ENCODE data around the gene USP17L18. TPM values are rescaled to one million over a fixed set of nuclear protein-coding genes. Genes with fewer than 3 reads are reported as not detected.
"Not testable (repeated sequence)": the region's sequence is repeated elsewhere in the genome, so short reads cannot be mapped to it uniquely, and the experiment has no call there.

USP17L18 gene, protein sequence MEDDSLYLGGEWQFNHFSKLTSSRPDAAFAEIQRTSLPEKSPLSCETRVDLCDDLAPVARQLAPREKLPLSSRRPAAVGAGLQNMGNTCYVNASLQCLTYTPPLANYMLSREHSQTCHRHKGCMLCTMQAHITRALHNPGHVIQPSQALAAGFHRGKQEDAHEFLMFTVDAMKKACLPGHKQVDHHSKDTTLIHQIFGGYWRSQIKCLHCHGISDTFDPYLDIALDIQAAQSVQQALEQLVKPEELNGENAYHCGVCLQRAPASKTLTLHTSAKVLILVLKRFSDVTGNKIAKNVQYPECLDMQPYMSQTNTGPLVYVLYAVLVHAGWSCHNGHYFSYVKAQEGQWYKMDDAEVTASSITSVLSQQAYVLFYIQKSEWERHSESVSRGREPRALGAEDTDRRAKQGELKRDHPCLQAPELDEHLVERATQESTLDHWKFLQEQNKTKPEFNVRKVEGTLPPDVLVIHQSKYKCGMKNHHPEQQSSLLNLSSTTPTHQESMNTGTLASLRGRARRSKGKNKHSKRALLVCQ
- not detected for polyA plus RNA-seq (ENCODE audit: insufficient read length in 3 of 3)

DNA sequence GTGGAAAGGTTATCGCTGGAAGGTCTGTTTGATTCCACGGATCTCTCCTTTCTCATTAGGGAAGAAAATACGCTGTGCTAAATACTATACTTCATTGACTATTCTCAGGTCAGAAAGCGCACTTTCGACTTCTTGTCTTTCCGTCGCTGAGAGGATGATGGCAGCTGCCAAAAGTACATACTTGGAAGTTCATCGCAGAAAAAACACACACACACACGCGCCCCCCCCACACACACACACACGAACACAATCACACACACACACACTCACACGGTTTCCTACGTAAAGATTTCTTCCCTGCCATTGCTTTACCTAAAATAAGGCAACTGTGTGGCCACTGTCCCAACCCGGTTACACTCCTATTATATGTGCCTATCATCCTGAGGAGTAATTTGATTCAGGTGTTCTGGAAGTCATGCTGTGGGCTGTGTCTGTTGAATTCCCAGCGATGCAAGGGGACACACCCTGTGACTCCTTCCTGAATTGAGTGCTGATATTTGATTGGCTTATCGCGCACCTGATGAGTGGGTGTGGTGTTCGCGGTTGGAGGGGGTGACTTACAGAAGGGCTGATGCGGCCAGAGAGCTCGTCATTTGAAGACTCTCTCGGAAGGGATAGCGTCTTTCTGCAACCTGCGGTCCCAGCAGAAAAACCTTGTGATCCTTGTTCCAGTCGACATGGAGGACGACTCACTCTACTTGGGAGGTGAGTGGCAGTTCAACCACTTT is at the start of gene USP17L18:
TSS of gene USP17L18 (plus strand) at position 678 of the 728 bp plus-strand sequence. CDS start at position 678, 0 bp downstream.
- DNase-seq (ENCODE audit: low read depth in 3 of 3, low spot score in 2 of 3): not testable (repeated sequence)

DNA sequence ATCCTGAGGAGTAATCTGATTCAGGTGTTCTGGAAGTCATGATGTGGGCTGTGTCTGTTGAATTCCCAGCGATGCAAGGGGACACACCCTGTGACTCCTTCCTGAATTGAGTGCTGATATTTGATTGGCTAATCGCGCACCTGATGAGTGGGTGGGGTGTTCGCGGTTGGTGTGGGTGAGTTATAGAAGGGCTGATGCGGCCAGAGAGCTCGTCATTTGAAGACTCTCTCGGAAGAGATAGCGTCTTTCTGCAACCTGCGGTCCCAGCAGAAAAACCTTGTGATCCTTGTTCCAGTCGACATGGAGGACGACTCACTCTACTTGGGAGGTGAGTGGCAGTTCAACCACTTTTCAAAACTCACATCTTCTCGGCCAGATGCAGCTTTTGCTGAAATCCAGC is 38.1 kb upstream of the USP17L18 start, which contains the start of gene USP17L10:
TSS of gene USP17L10 (plus strand) at position 301 of the 400 bp plus-strand sequence. CDS start at position 301, 0 bp downstream.
- DNase-seq (ENCODE audit: low read depth in 3 of 3, low spot score in 2 of 3): not testable (repeated sequence)

DNA sequence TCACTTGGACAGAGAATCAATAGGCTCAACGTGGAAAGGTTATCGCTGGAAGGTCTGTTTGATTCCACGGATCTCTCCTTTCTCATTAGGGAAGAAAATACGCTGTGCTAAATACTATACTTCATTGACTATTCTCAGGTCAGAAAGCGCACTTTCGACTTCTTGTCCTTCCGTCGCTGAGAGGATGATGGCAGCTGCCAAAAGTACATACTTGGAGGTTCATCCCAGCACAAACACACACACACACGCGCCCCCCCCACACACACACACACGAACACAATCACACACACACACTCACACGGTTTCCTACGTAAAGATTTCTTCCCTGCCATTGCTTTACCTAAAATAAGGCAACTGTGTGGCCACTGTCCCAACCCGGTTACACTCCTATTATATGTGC is 33.7 kb upstream of the USP17L18 start:
- DNase-seq (ENCODE audit: low read depth in 3 of 3, low spot score in 2 of 3): not testable (repeated sequence)

DNA sequence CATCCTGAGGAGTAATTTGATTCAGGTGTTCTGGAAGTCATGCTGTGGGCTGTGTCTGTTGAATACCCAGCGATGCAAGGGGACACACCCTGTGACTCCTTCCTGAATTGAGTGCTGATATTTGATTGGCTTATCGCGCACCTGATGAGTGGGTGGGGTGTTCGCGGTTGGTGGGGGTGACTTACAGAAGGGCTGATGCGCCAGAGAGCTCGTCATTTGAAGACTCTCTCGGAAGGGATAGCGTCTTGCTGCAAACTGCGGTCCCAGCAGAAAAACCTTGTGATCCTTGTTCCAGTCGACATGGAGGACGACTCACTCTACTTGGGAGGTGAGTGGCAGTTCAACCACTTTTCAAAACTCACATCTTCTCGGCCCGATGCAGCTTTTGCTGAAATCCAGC is 33.3 kb upstream of the USP17L18 start, which contains the start of gene USP17L11:
TSS of gene USP17L11 (plus strand) at position 301 of the 400 bp plus-strand sequence. CDS start at position 301, 0 bp downstream.
- DNase-seq (ENCODE audit: low read depth in 3 of 3, low spot score in 2 of 3): not testable (repeated sequence)

DNA sequence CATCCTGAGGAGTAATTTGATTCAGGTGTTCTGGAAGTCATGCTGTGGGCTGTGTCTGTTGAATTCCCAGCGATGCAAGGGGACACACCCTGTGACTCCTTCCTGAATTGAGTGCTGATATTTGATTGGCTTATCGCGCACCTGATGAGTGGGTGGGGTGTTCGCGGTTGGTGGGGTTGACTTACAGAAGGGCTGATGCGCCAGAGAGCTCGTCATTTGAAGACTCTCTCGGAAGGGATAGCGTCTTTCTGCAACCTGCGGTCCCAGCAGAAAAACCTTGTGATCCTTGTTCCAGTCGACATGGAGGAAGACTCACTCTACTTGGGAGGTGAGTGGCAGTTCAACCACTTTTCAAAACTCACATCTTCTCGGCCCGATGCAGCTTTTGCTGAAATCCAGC is 28.6 kb upstream of the USP17L18 start, which contains the start of gene USP17L12:
TSS of gene USP17L12 (plus strand) at position 301 of the 400 bp plus-strand sequence. CDS start at position 301, 0 bp downstream.
- not testable (repeated sequence) for DNase-seq (ENCODE audit: low read depth in 3 of 3, low spot score in 2 of 3)

DNA sequence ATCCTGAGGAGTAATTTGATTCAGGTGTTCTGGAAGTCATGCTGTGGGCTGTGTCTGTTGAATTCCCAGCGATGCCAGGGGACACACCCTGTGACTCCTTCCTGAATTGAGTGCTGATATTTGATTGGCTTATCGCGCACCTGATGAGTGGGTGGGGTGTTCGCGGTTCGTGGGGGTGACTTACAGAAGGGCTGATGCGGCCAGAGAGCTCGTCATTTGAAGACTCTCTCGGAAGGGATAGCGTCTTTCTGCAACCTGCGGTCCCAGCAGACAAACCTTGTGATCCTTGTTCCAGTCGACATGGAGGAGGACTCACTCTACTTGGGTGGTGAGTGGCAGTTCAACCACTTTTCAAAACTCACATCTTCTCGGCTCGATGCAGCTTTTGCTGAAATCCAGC is 23.8 kb upstream of the USP17L18 start, which contains the start of gene USP17L13:
TSS of gene USP17L13 (plus strand) at position 301 of the 400 bp plus-strand sequence. CDS start at position 301, 0 bp downstream.
- not testable (repeated sequence) for DNase-seq (ENCODE audit: low read depth in 3 of 3, low spot score in 2 of 3)

DNA sequence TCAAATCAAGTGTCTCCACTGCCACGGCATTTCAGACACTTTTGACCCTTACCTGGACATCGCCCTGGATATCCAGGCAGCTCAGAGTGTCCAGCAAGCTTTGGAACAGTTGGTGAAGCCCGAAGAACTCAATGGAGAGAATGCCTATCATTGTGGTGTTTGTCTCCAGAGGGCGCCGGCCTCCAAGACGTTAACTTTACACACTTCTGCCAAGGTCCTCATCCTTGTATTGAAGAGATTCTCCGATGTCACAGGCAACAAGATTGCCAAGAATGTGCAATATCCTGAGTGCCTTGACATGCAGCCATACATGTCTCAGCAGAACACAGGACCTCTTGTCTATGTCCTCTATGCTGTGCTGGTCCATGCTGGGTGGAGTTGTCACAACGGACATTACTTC is 18.2 kb upstream of the USP17L18 start:
- not testable (repeated sequence) for DNase-seq (ENCODE audit: low read depth in 3 of 3, low spot score in 2 of 3)

DNA sequence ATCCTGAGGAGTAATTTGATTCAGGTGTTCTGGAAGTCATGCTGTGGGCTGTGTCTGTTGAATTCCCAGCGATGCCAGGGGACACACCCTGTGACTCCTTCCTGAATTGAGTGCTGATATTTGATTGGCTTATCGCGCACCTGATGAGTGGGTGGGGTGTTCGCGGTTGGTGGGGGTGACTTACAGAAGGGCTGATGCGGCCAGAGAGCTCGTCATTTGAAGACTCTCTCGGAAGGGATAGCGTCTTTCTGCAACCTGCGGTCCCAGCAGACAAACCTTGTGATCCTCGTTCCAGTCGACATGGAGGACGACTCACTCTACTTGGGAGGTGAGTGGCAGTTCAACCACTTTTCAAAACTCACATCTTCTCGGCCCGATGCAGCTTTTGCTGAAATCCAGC is 14.3 kb upstream of the USP17L18 start, which contains the start of gene USP17L15:
TSS of gene USP17L15 (plus strand) at position 301 of the 400 bp plus-strand sequence. CDS start at position 301, 0 bp downstream.
- not testable (repeated sequence) for DNase-seq (ENCODE audit: low read depth in 3 of 3, low spot score in 2 of 3)

DNA sequence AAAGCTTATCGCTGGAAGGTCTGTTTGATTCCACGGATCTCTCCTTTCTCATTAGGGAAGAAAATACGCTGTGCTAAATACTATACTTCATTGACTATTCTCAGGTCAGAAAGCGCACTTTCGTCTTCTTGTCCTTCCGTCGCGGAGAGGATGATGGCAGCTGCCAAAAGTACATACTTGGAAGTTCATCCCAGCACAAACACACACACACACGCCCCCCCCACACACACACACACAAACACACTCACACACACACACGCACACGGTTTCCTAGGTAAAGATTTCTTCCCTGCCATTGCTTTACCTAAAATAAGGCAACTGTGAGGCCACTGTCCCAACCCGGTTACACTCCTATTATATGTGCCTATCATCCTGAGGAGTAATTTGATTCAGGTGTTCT is 10.0 kb upstream of the USP17L18 start:
- DNase-seq (ENCODE audit: low read depth in 3 of 3, low spot score in 2 of 3): not testable (repeated sequence)

DNA sequence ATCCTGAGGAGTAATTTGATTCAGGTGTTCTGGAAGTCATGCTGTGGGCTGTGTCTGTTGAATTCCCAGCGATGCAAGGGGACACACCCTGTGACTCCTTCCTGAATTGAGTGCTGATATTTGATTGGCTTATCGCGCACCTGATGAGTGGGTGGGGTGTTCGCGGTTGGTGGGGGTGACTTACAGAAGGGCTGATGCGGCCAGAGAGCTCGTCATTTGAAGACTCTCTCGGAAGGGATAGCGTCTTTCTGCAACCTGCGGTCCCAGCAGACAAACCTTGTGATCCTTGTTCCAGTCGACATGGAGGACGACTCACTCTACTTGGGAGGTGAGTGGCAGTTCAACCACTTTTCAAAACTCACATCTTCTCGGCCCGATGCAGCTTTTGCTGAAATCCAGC is 4.9 kb upstream of the USP17L18 start, which contains the start of gene USP17L17:
TSS of gene USP17L17 (plus strand) at position 301 of the 400 bp plus-strand sequence. CDS start at position 301, 0 bp downstream.
- DNase-seq (ENCODE audit: low read depth in 3 of 3, low spot score in 2 of 3): not testable (repeated sequence)

DNA sequence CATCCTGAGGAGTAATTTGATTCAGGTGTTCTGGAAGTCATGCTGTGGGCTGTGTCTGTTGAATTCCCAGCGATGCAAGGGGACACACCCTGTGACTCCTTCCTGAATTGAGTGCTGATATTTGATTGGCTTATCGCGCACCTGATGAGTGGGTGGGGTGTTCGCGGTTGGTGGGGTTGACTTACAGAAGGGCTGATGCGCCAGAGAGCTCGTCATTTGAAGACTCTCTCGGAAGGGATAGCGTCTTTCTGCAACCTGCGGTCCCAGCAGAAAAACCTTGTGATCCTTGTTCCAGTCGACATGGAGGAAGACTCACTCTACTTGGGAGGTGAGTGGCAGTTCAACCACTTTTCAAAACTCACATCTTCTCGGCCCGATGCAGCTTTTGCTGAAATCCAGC is 4.6 kb downstream of the USP17L18 start, which contains the start of gene USP17L19:
TSS of gene USP17L19 (plus strand) at position 301 of the 400 bp plus-strand sequence. CDS start at position 301, 0 bp downstream.
- not testable (repeated sequence) for DNase-seq (ENCODE audit: low read depth in 3 of 3, low spot score in 2 of 3)

DNA sequence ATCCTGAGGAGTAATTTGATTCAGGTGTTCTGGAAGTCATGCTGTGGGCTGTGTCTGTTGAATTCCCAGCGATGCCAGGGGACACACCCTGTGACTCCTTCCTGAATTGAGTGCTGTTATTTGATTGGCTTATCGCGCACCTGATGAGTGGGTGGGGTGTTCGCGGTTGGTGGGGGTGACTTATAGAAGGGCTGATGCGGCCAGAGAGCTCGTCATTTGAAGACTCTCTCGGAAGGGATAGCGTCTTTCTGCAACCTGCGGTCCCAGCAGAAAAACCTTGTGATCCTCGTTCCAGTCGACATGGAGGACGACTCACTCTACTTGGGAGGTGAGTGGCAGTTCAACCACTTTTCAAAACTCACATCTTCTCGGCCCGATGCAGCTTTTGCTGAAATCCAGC is 9.4 kb downstream of the USP17L18 start, which contains the start of gene USP17L20:
TSS of gene USP17L20 (plus strand) at position 301 of the 400 bp plus-strand sequence. CDS start at position 301, 0 bp downstream.
- DNase-seq (ENCODE audit: low read depth in 3 of 3, low spot score in 2 of 3): not testable (repeated sequence)

DNA sequence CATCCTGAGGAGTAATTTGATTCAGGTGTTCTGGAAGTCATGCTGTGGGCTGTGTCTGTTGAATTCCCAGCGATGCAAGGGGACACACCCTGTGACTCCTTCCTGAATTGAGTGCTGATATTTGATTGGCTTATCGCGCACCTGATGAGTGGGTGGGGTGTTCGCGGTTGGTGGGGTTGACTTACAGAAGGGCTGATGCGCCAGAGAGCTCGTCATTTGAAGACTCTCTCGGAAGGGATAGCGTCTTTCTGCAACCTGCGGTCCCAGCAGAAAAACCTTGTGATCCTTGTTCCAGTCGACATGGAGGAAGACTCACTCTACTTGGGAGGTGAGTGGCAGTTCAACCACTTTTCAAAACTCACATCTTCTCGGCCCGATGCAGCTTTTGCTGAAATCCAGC is 14.1 kb downstream of the USP17L18 start, which contains the start of gene USP17L21:
TSS of gene USP17L21 (plus strand) at position 301 of the 400 bp plus-strand sequence. CDS start at position 301, 0 bp downstream.
- not testable (repeated sequence) for DNase-seq (ENCODE audit: low read depth in 3 of 3, low spot score in 2 of 3)

DNA sequence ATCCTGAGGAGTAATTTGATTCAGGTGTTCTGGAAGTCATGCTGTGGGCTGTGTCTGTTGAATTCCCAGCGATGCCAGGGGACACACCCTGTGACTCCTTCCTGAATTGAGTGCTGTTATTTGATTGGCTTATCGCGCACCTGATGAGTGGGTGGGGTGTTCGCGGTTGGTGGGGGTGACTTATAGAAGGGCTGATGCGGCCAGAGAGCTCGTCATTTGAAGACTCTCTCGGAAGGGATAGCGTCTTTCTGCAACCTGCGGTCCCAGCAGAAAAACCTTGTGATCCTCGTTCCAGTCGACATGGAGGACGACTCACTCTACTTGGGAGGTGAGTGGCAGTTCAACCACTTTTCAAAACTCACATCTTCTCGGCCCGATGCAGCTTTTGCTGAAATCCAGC is 18.9 kb downstream of the USP17L18 start, which contains the start of gene USP17L22:
TSS of gene USP17L22 (plus strand) at position 301 of the 400 bp plus-strand sequence. CDS start at position 301, 0 bp downstream.
- DNase-seq (ENCODE audit: low read depth in 3 of 3, low spot score in 2 of 3): not testable (repeated sequence)

DNA sequence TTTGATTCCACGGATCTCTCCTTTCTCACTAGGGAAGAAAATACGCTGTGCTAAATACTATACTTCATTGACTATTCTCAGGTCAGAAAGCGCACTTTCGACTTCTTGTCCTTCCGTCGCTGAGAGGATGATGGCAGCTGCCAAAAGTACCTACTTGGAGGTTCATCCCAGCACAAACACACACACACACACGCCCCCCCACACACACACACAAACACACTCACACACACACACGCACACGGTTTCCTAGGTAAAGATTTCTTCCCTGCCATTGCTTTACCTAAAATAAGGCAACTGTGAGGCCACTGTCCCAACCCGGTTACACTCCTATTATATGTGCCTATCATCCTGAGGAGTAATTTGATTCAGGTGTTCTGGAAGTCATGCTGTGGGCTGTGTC is 23.3 kb downstream of the USP17L18 start:
- DNase-seq (ENCODE audit: low read depth in 3 of 3, low spot score in 2 of 3): not testable (repeated sequence)

Other genes starting within 250 kb of the USP17L18 start
- not detected for gene FAM90A26, start 78.2 kb upstream of the USP17L18 start, polyA plus RNA-seq (ENCODE audit: insufficient read length in 3 of 3)
- gene USP17L10, start 38.0 kb upstream of the USP17L18 start, polyA plus RNA-seq (ENCODE audit: insufficient read length in 3 of 3): not detected
- not detected for gene USP17L11, start 33.2 kb upstream of the USP17L18 start, polyA plus RNA-seq (ENCODE audit: insufficient read length in 3 of 3)
- gene USP17L12, start 28.5 kb upstream of the USP17L18 start, polyA plus RNA-seq (ENCODE audit: insufficient read length in 3 of 3): not detected
- not detected for gene USP17L13, start 23.7 kb upstream of the USP17L18 start, polyA plus RNA-seq (ENCODE audit: insufficient read length in 3 of 3)
- not detected for gene USP17L15, start 14.2 kb upstream of the USP17L18 start, polyA plus RNA-seq (ENCODE audit: insufficient read length in 3 of 3)
- gene USP17L17, start 4.8 kb upstream of the USP17L18 start, polyA plus RNA-seq (ENCODE audit: insufficient read length in 3 of 3): not detected
- gene USP17L19, start 4.7 kb downstream of the USP17L18 start, polyA plus RNA-seq (ENCODE audit: insufficient read length in 3 of 3): not detected
- not detected for gene USP17L20, start 9.5 kb downstream of the USP17L18 start, polyA plus RNA-seq (ENCODE audit: insufficient read length in 3 of 3)
- gene USP17L21, start 14.2 kb downstream of the USP17L18 start, polyA plus RNA-seq (ENCODE audit: insufficient read length in 3 of 3): not detected
- not detected for gene USP17L22, start 19.0 kb downstream of the USP17L18 start, polyA plus RNA-seq (ENCODE audit: insufficient read length in 3 of 3)
- not detected for gene USP17L24, start 76.5 kb downstream of the USP17L18 start, polyA plus RNA-seq (ENCODE audit: insufficient read length in 3 of 3)
- not detected for gene USP17L25, start 81.3 kb downstream of the USP17L18 start, polyA plus RNA-seq (ENCODE audit: insufficient read length in 3 of 3)
- gene USP17L26, start 86.0 kb downstream of the USP17L18 start, polyA plus RNA-seq (ENCODE audit: insufficient read length in 3 of 3): not detected
- not detected for gene USP17L5, start 90.8 kb downstream of the USP17L18 start, polyA plus RNA-seq (ENCODE audit: insufficient read length in 3 of 3)
- gene USP17L27, start 95.5 kb downstream of the USP17L18 start, polyA plus RNA-seq (ENCODE audit: insufficient read length in 3 of 3): not detected
- gene USP17L28, start 100.3 kb downstream of the USP17L18 start, polyA plus RNA-seq (ENCODE audit: insufficient read length in 3 of 3): not detected
- gene USP17L29, start 105.0 kb downstream of the USP17L18 start, polyA plus RNA-seq (ENCODE audit: insufficient read length in 3 of 3): not detected
- gene USP17L30, start 114.5 kb downstream of the USP17L18 start, polyA plus RNA-seq (ENCODE audit: insufficient read length in 3 of 3): not detected
- not detected for gene DEFB131A, start 195.8 kb downstream of the USP17L18 start, polyA plus RNA-seq (ENCODE audit: insufficient read length in 3 of 3)